Stimulated activated CD8-positive, alpha-beta memory T cell treated with anti-CD3 and anti-CD28 coated beads, Interleukin-12 subunit alpha, Interleukin-12 subunit beta, amount 100 ng/mL, for 24 hours (primary cell): Measurements from ENCODE around the gene JAML.

Source experiments
- DNase-seq: peaks from one replicate; pipeline ENCODE4 v3.0.0-alpha.2; 2020; ENCODE audit errors: extremely low read depth

The JAML gene

GRCh38 chr11:118215765-118216164 lies 9.0 kb downstream of the JAML start:
- no peak for DNase-seq

GRCh38 chr11:118215262-118215661 lies 9.5 kb downstream of the JAML start:
- DNase-seq, result no peak

GRCh38 chr11:118214210-118214914 lies 10.4 kb downstream of the JAML start:
- no peak for DNase-seq

GRCh38 chr11:118213781-118214180 lies 11.0 kb downstream of the JAML start:
- DNase-seq, result no peak

GRCh38 chr11:118213201-118213600 lies 11.6 kb downstream of the JAML start:
- DNase-seq, result no peak

- no peak for DNase-seq
Observed at GRCh38 chr11:118212781-118213191, 12.0 kb downstream of the JAML start.

- no peak for DNase-seq
Observed at GRCh38 chr11:118212131-118212725, 12.6 kb downstream of the JAML start.

- DNase-seq, result no peak
Observed at GRCh38 chr11:118211006-118211405, 13.8 kb downstream of the JAML start.

GRCh38 chr11:118210323-118210722 lies 14.5 kb downstream of the JAML start:
- DNase-seq, result no peak

- no peak for DNase-seq
Observed at GRCh38 chr11:118209033-118209432, 15.8 kb downstream of the JAML start.

GRCh38 chr11:118207079-118207478 lies 17.7 kb downstream of the JAML start:
- no peak for DNase-seq

GRCh38 chr11:118206391-118207031 lies 18.3 kb downstream of the JAML start:
- DNase-seq, result no peak

- DNase-seq, result no peak
Observed at GRCh38 chr11:118205606-118206378, 19.0 kb downstream of the JAML start.

- DNase-seq, result no peak
Observed at GRCh38 chr11:118202599-118203422, 22.0 kb downstream of the JAML start.

GRCh38 chr11:118201966-118202365 lies 22.8 kb downstream of the JAML start:
- no peak for DNase-seq

GRCh38 chr11:118200901-118201680 lies 23.7 kb downstream of the JAML start:
- no peak for DNase-seq

GRCh38 chr11:118200497-118200896 lies 24.3 kb downstream of the JAML start:
- DNase-seq, result no peak

- DNase-seq, result no peak
Observed at GRCh38 chr11:118199135-118199534, 25.7 kb downstream of the JAML start.

GRCh38 chr11:118198370-118198769 lies 26.4 kb downstream of the JAML start:
- peak; percentile 71 for DNase-seq

- no peak for DNase-seq
Observed at GRCh38 chr11:118194835-118195627, 29.8 kb downstream of the JAML start.
